GM19328 (cell line): ENCODE measurements around the gene LRP6.
"Not testable (repeated sequence)": the region's sequence is repeated elsewhere in the genome, so short reads cannot be mapped to it uniquely, and the experiment has no call there.

ENCODE experiments used
- ATAC-seq: cut with Tn5 transposase; IDR thresholded peaks from one replicate; pipeline ENCODE4 v1.9.1; 2021; ENCODE audit warnings: mild to moderate bottlenecking, moderate library complexity; ENCODE audit not compliant: unreplicated experiment

Gene LRP6

GRCh38 chr12:12266873-12267741, at the start of gene LRP6:
Gene LRP6, minus strand, starts transcription at chr12:12267044. Its CDS starts 309 bp downstream, at chr12:12266735.
- peak; percentile 77 for ATAC-seq

- ATAC-seq = no peak
Measured at GRCh38 chr12:12315838-12316237, 49.0 kb upstream of the LRP6 start.

- not testable (repeated sequence) for ATAC-seq
Measured at GRCh38 chr12:12310695-12311094, 43.9 kb upstream of the LRP6 start.

GRCh38 chr12:12305568-12306300, 38.9 kb upstream of the LRP6 start:
- ATAC-seq = no peak

- ATAC-seq = no peak
Measured at GRCh38 chr12:12302976-12303375, 36.1 kb upstream of the LRP6 start.

- ATAC-seq = no peak
Measured at GRCh38 chr12:12301122-12301521, 34.3 kb upstream of the LRP6 start.

- ATAC-seq = no peak
Measured at GRCh38 chr12:12297201-12297830, 30.5 kb upstream of the LRP6 start.

- no peak for ATAC-seq
Measured at GRCh38 chr12:12294215-12295005, 27.6 kb upstream of the LRP6 start.

- no peak for ATAC-seq
Measured at GRCh38 chr12:12290206-12290605, 23.4 kb upstream of the LRP6 start.

- no peak for ATAC-seq
Measured at GRCh38 chr12:12286441-12286840, 19.6 kb upstream of the LRP6 start.

GRCh38 chr12:12282761-12283425, 16.0 kb upstream of the LRP6 start:
- ATAC-seq = no peak

- no peak for ATAC-seq
Measured at GRCh38 chr12:12282202-12282601, 15.4 kb upstream of the LRP6 start.

GRCh38 chr12:12281134-12281533, 14.3 kb upstream of the LRP6 start:
- ATAC-seq = no peak

- no peak for ATAC-seq
Measured at GRCh38 chr12:12278899-12279298, 12.1 kb upstream of the LRP6 start.

GRCh38 chr12:12275874-12276273, 9.0 kb upstream of the LRP6 start:
- no peak for ATAC-seq

- ATAC-seq = no peak
Measured at GRCh38 chr12:12273291-12273957, 6.6 kb upstream of the LRP6 start.

- no peak for ATAC-seq
Measured at GRCh38 chr12:12272869-12273268, 6.0 kb upstream of the LRP6 start.

GRCh38 chr12:12270226-12270625, 3.4 kb upstream of the LRP6 start:
- ATAC-seq = no peak

- ATAC-seq = no peak
Measured at GRCh38 chr12:12267742-12268200, 927 bp upstream of the LRP6 start.
